Stimulated activated CD4-positive, alpha-beta T cell treated with anti-CD3 and anti-CD28 coated beads, TNF-alpha, amount 100 ng/mL, for 1 hour (primary cell): ENCODE results near the gene CUBN.
"Not testable (repeated sequence)": the region's sequence is repeated elsewhere in the genome, so short reads cannot be mapped to it uniquely, and the experiment has no call there.

ENCODE experiments used
- DNase-seq, 3 donors: peaks; one replicate each; pipeline ENCODE4 v3.0.0-alpha.2; 2020; ENCODE audit warnings: low read depth in 3 of 3, low spot score in 1 of 3

CUBN gene

DNA sequence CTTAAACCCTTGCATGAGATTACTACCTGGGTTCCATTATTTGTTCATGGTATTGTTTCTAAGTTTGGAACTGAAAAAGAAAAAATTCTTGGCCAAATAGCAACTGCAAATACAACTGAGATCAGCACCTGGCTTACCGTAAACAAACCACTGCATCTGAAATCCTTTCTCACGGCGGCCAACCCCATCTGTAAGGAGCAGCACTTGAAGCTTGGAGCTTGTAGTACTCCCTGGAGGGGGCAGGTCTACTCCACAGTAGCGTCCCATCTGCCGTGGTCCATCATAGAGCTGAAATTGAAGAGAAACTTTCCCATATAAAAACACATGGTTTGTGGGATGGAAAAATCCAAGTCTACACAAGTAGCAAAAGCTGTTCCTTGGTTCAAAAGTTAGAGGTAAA is 109.9 kb downstream of the CUBN start:
- DNase-seq, result no peak

- not testable (repeated sequence) for DNase-seq
These were observed 116.3 kb downstream of the CUBN start for GRCh38 chr10:17013131-17013983.

DNA sequence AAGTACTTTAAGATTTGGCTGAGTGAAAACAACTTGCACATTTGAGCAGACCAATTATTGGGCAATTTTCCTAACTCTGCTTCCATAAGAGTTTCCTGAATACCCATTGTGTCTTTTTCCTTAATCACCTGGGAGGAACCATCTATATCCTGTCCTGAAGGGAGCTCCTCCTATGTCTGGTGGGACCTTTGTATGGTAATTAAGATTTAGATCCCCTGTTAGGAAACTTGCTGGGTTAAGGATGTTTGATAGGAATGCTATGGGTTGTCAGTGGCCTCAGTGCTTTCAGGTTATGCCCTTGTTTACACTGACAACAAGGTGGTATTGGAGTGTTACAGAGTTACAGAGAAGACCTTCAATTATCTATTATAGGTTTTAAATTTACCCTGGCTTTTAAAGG is 116.9 kb downstream of the CUBN start:
- DNase-seq, result not testable (repeated sequence)

DNA sequence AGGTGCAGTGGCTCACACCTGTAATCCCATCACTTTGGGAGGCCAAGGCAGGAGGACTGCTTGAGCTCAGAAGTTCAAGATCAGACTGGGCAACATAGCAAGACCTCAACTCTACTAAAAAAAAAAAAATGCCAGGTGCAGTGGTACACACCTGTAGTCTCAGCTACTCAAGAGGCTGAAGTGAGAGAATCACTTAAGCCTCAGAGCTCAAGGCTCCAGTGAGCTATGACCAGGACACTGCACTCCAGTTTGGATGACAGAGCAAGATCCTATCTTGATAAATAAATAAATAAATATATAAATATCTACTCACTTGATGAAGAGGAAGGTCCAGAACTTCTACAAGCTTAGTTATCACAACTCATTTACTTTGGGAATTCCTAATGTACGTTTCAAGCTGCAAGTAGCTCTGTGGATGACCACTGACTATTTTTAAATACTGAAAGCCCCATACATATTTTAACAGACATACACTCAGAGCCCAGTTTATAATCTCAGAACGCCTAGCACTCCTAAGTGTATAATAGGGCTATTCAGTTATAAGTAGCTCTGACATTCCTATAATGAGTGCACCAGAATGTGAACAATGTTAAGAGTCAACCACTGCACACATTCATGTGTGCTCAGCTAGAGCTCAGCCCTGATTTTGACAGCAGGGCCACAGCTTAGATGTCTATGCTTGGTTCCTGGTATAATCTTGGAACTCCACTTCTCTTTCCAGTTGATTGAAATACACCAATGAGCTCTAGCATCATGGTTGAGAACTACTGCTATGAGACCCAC is 119.1 kb downstream of the CUBN start:
- no peak for DNase-seq

GRCh38 chr10:17009212-17009700 is 120.4 kb downstream of the CUBN start:
- no peak for DNase-seq

DNA sequence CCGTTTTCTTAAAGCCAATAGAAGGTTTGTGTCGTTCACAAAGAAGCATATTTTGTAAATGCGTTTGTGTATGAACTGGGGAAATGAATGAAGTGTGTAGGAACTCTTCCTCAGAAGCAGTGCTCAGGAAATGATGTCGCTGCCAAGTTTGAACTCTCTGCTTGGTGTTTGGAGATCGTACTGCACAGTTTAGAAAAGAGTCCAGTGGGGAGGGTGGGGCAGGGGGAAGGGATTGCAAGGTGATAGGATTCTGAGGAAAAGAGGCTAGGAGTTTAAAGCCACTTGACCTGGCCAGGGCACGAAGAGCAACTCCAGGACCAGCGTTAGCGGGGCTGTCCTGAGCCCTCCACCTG is 122.2 kb downstream of the CUBN start:
- DNase-seq, result no peak

DNA sequence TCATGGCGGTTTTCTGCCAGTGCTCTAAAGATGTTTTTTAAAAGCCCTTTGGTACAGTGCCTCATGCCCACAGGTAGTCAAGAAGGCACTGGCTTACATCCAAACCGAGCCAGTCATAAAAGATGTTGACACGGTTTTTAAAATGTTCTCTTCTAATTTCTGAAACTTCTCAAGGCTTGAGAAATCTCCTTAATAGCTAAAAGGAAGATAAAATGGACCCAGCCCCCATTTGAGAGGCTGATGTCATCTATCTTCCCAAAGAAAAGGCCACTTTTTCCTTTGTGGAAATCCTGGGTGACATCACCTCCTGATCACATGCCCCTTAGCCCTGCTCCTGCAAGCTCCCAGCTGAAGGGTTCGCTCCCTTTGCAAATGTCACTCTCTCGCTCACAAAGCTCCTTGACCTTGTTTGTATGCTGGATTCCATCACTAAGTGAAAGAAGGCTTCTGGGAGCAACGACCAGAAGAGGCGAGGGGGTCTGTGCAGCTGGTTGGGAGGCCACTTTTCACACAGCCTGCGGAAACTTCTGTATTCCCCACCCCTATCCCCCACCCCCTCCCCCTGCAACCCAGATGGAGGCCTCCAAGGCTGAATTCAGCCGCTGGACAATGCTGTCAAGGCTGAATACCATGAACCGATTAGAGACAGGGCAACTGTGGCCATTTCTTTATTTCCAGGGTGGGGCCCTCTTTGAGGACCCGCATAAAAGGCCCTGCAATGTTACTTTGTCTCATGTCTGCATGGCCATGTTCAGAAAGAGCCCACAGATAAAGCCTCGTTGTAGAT is 122.8 kb downstream of the CUBN start:
- DNase-seq, result no peak

GRCh38 chr10:17005621-17006566 is 123.7 kb downstream of the CUBN start:
- DNase-seq, result no peak

DNA sequence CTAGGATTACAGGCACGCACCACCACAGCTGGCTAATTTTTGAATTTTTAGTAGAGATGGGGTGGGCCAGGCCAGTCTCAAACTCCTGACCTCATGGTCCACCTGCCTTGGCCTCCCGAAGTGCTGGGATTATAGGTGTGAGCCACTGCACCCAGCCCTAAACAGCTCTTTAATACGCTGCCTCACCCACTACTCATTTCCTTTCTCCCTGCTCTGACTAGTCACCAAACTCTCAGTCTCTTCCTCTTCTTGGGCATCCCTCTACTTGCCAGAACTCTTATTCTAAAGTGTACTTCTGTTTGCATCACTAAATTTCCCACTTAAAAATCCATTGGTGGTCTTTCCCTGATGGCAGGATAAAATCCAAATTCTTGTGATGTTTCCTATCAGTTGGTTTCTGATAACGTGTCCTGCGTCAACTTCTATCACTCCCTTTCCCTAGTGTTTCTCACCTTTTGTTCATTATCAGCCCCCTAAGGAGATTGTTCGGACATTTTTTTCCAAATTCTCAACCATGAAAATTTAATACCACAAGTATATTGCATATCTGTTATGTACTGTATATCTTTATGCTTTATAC is 124.7 kb downstream of the CUBN start:
- no peak for DNase-seq

- no peak for DNase-seq
These were observed 125.8 kb downstream of the CUBN start for GRCh38 chr10:17003651-17004286.

GRCh38 chr10:17003151-17003550 is 126.5 kb downstream of the CUBN start:
- DNase-seq, result peak in 2 of 3 donors; percentile 46 to 60

GRCh38 chr10:17001961-17002749 is 127.5 kb downstream of the CUBN start:
- DNase-seq, result no peak

GRCh38 chr10:17001297-17001744 is 128.3 kb downstream of the CUBN start:
- no peak for DNase-seq

- no peak for DNase-seq
These were observed 129.8 kb downstream of the CUBN start for GRCh38 chr10:16999665-17000451.

DNA sequence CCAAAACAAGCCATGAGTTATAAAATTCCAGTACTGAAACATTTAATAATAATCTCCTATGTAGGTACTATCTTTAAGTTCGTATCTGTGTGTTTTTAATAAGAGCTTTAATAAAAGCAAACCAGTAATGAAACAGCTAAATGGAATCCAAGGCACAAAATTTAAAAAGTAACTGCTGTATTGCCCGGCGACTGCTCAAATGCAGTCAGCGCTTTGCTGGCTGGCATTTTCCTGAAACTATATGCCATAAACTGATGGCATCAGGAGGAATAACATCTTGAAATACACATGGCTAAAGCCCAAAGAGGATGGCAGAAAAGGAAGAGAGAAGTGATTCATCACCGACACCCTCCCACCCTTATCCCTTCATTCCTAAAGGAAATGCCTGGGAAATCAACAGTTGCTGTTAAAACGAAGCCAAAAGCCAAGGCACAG is 133.1 kb downstream of the CUBN start:
- DNase-seq, result no peak

DNA sequence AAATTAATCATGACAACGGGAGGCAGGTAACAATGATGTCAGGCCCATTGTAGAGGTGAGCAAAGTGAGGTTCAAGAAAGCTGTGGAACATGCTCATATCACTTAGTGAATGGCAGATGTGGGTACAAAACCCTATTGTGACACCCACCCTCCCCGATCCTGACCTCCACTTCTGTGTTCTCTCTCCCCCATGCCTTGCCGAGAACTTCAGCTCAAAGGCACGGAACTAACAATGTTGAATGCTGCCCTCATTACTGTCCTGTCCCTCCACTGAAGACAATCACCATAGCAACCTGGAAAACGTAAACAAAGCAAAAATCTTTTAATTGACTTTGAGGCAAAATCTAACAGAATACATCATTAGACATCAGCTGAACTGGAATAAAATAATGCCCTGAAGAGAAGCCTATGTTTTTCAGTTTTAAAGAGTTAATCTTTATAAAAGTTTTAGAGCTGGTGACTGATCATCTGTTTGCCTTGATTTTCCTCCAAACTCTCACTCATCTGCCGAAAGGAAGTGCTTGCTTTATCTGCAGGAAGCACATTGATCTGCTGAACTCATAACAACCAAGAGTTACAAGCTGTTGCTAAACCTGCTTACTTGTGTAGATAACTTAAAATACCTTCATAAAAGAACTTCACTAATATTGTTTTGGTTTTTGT is 133.6 kb downstream of the CUBN start:
- DNase-seq, result no peak

DNA sequence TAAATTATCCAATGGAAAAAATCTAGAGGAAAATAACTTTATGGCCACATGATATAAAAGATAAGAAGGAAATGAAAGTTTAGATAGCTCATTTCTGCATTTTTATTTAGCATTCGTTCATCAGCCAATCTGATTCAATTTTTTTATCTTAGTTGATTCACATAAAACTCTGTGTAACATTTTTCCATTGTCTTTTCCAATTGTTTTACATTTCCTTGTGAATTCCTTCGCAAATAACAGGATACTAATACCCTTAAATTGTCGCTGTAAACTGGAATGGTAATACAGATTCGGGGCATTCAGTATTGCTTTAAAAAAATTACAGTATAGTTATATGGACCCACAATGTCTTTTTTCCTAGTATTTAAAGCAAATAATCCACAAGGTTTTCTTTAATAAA is 136.4 kb downstream of the CUBN start:
- DNase-seq, result no peak
